CD4-positive, alpha-beta T cell treated with Interferon gamma for 1 hour (primary cell): Measurements from ENCODE around the gene ZNF106.

Experiments
- DNase-seq: peaks from one replicate; pipeline ENCODE4 v3.0.0-alpha.2; 2020

The ZNF106 gene

DNA sequence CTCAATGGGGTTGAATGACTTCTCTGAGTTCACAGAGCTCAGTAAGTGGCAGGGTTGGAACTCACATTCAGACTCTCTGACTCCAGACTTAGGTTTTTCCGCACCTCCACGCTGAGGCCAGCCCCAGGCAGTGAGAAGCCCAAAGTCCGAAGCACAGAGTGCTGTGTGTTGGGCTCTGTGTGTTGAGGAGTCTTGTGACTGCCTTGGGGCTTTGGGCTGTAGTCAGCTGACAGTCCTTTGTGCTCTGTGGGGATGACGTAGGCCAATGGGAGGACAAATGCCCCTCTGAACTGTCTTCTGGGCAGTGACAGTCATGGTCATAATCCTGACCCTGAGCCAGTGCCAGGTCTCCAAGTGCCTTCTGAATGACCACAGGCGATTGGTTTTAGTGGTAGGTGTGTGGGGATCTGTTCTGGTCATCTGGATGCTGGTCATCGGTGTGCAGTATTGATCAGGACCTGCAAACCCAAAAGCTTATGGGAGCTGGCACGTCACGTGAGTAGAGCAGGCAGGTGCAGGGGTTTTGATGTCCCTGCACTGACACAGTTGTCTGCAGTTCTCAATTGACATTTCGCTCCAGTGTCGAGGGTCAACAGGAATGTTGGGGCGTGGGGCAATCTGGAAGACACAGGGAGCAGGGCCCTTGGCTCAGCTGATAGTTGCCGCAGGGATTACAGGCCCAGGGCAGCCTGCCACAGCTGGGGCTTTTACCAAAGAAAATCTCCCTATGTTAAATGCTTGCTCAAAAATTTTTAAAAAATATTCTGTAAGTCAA, 86.3 kb downstream of the ZNF106 start:
- no peak for DNase-seq

DNA sequence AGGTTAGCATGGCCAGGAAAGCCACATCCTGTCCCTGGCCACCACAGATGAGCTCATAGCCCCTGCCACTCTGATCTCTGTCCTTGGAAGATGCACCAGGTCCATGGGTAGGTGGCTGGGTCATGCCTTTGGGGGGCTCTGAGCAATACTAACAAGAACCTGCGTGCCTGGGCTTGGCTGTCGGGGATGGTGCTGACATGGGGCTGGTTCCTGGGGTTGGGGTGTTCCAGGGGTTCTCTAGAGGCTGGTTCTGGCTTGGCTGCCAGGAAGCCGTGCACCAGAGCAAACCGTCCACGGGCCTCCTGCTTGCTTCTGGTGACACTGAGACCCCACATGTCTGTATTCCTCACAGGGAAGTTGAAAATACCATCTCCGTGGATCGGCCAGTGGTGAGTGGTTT, 87.6 kb downstream of the ZNF106 start:
- DNase-seq, result no peak

DNA sequence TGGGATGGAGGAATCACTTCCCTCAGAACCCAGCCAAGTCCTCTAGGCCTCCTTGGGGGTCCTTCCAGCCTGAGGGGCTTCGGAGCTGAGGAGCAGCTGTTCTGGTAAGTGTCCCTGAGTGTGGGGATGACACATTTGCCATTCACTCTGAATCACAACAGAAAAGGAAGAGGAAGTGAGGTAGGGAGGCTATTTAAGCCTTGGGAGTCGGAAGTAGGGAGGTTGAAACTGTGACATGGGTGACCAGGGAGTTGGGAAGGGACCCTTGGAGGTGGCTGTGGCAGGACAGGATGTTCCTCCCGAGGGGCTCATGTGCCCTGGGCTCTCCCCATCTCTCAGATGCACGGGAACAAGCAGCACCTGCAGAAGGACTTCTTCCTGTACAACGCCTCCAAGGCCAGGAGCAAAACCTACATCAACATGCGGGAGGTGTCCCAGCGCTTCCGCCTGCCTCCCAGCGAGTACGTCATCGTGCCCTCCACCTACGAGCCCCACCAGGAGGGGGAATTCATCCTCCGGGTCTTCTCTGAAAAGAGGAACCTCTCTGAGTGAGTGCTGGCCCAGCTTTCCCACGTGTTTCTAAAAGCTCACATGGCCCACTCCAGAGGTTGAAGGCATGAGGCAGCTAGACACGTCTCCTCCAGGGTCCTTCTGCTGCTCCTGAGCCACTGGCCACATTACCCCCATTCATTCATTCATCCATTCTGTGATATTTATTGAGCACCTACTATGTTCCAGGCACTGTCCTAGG, 88.3 kb downstream of the ZNF106 start:
- DNase-seq, result no peak

DNA sequence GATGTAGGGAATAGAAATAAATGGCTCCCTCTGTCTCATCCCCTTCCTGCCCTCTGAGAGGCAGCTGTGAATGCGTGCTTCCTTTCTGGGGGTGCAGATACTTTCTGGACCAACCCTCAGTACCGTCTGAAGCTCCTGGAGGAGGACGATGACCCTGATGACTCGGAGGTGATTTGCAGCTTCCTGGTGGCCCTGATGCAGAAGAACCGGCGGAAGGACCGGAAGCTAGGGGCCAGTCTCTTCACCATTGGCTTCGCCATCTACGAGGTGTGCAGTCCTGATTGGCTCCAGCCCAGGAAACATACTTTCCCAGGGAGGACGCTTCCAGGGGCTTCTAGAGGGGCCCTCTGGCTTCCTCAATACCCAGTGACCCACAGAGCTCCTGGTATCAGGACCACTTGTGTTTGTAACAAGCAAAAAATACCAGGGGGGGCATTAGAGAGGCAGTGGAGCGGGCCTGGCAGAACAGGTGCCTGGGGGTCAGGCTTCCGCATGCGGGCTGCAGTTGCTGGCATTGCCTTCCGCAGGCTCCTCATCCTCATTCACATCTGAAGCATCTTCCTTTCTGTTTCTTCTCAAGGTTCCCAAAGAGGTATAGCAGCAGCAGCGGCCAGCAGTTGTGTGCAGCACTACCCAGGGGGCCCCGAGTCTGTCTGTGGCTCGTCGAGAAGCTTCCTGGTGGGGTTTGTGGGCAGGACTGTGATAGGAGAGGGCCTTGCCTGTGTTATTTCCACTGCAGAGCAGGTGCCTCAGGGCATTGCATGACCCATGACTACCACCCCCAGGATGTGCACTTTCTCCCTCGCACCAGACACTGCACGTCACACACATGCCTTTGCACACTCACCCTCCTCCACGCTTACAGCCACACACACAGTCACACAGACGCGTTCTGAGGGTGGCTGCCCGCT, 89.1 kb downstream of the ZNF106 start:
- DNase-seq, result peak; percentile 5

DNA sequence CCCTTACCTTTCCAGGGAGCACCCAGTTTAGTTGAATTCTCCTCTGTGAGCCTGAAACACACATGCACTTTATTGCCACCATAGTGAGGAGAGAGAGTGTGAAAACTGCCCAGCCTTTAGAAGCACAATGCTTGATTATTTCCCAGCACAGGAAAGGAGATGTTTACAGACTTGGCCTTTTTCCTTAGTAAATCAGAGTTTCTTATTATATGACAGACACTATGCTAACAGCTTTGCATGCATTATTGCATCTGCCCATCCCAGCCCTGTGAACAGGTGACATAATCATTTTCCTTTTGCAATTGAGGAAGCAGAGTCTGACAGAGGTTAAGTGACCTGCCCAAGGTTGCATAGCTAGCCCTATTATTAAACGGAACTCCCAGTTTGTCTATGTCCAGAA, 95.1 kb downstream of the ZNF106 start:
- no peak for DNase-seq

DNA sequence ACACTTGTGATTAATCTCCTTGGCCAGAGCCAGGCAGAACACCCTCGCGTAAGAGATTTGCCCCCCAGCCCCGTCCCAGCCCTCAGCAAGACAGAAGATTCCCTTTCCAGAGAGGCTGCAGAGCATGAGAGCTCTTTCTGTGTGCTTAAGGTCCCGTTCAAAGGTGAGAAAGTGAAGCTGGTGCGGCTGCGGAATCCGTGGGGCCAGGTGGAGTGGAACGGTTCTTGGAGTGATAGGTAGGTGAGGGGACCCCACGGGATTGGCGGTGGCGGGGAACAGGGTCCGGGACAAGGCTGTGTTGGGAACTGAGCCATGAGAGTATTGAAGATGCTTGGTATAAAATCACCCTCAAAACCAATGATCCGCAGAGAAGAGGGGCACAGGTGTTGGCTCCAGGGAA, 96.8 kb downstream of the ZNF106 start:
- DNase-seq, result no peak

DNA sequence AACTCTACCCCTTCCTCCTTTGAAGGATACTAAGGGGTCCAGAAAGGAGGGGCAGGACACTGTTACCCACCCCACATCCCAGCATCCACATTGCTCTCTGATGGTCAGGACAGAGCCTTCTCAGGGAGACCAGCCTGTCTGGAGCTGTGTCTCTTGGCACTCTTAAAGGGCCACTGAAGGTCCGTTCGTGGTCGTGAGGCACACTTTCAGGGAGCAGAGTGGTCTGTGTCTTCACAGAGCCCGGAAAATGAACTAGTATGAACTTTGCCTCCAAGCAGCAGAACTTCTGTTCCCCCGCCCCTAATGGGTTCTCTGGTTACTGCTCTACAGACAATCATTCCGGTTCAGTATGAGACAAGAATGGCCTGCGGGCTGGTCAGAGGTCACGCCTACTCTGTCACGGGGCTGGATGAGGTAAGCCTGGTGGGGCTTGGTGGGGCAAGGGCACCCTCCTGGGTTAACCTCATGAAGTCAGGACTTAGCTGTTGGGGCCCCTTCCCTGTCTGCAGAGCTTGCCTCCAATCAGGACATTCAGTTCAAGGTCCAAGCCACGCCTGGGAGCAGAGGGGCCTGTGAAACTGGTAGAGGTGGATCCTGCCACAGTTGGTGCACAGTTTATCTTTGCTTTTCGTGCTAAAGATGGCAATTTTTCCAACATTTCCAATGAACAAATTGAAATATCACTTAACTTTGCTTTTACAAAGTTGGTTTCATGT, 98.5 kb downstream of the ZNF106 start:
- DNase-seq, result no peak

DNA sequence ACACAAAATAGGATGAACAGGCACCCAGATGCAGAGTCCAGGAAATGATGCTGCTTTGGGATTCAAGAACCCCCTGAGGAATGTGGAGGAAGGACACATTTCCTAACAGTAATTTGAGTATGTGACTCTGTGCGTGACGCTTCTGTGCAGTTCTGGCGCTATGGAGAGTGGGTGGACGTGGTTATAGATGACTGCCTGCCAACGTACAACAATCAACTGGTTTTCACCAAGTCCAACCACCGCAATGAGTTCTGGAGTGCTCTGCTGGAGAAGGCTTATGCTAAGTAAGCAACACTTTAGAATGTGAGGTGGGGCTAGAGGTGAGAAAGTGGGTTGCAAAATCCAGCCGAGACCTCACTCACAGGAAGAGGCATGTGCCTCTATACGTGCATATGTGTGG, 103.3 kb downstream of the ZNF106 start:
- no peak for DNase-seq

DNA sequence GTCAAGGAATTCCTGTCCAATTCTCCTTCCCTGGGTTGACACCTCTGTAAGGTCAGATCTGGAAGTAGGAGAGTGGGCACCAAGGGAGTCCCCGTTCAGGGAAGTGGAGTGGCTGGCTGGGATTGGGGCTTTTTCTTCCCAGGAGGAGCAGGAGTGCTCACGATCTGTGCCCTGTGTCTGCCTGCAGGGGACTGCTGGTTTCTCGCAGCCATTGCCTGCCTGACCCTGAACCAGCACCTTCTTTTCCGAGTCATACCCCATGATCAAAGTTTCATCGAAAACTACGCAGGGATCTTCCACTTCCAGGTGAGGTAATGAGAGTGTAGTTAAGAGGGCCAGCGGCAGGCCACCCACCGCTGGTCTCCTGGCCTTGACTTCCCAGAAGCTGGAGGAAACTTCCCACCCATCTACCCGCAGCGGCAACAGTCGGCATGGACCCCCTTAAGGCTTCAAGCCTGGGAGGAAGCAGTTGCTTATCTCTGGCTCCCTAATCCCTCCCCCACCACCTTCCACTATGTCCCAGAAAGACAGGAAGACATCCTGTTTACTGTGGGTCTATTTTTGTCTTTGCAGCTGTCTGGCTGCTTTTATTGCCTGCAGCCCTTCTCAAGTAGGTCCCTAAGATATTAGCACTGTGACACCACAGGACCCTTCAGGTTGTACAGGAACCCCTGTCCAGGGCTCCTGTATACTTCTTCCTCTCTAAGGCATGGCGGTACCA, 104.8 kb downstream of the ZNF106 start:
- DNase-seq, result no peak

DNA sequence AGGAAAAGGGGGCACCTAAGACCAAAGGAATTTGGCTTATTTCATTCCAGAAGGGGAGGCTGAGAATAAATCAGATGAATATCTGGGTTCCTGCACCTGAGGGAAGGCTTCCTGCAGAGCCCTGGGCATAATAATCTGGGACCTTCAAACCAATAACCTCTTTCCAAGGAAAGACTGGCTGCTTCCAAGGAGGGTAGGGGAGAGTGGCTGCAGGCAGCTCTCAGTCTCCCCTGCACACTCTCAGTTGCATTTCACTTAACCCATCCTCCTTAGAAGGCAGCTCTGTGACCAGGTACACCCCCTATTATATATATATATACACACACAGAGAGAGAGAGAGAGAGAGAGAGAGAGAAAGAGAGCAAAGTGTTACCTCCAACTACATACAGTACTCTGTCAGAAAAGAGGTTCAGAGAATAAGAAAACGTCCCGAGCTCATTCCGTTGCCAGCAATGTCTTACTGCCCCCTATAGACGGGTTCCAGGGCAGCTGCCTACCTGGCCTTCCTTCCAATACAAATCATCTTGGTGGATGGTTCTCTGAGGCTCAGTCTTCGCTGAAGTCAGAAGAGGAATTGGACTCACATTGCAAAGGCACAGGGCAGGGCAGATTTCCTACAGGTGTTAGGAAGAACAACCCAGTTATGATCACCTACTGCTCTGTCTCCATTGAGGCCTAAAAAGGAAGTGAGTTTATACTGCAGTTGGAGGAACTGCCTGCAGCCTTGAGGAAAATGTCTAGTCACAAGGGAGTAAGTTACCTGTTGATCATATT, 105.5 kb downstream of the ZNF106 start:
- no peak for DNase-seq

DNA sequence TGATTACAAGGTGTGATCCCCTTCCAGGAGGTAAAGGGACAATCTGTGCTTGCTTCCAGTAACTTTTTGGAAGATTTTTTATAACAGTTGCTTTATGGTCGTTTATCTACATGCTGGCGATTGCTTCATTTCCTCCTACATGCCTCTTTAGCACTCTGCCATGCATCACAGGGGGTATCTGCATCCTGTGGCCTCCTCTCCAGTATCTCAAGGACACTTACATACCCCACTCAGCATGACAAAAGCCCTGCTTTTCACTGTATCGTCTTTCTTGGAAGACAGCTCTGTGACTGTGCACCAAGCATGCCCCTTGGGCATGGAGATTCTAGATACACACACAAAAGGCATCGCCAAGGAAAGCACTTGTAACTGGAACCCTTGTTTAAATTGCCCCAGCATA, 106.3 kb downstream of the ZNF106 start:
- no peak for DNase-seq

DNA sequence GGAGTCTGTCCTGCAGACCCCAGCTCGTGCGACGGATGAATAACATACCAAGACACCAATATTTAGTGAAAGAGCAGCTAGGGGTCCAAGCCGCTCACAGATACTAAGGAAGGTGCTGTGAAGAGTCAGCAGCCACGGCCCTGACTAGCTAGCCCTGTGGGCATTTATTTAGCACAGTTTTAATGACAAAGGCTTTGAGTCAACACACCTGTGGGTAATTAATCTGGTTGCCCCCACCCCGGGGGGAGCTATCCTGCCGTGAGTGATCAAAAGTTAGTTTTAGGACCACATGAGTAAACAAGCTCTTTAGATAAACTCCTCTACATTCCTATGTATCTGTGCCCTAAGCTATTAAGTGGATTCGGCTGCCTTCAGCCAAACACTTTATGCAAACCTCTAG, 112.9 kb downstream of the ZNF106 start:
- DNase-seq, result no peak

DNA sequence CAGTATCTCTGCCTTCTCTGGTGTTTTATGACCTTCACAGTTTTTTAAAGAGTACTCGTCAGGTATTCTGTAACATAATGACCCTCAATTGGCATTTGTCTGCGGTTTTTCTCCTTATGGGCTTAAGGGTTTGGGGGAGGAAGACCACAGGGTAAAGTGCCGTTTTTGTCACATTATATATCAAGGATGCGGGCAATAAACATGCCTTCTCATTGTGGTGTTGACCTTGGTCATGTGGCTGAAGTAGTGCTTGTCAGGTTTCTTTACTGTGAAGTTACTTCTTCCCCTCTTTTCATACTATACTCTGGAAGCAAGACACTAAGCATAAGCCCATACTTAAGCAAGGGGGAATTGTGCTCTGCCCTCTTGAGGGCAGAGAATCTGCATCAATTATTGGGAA, 115.0 kb downstream of the ZNF106 start:
- no peak for DNase-seq

DNA sequence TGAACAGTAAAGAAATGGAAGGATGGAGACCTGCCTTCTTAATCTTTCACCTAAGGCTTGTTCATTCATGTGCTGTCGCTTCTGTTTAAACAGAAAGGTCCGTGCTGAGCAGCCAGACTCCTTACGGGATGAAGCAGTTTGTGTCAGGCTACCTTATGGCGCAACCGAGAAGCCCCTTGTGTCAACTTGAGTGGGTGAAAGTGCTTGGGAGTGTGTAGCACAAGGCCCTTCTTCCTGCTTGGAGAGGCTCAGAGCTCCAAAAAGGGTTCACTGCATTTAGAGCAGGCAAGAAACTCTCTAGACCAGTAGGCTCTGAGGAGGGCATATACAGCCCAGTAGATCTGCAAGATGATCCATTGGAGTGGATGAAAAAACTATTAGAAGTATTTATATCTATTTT, 115.7 kb downstream of the ZNF106 start:
- no peak for DNase-seq

DNA sequence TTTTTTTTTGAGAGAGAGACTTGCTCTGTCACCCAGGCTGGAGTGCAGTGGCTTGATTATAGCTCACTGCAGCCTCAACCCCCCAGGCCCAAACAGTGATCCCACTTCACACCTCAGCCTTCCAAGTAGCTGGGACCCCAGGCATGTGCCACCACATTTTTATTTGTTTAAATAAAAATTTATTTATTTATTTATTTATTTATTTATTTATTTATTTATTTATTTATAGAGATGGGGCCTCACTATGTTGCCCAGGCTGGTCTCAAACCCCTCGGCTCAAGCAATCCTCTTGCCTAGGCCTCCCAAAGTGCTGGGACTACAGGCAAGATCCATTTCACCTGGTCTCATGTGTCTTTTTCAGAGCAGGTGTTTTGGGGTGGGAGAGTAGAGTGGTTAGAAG, 116.1 kb downstream of the ZNF106 start:
- DNase-seq, result no peak

DNA sequence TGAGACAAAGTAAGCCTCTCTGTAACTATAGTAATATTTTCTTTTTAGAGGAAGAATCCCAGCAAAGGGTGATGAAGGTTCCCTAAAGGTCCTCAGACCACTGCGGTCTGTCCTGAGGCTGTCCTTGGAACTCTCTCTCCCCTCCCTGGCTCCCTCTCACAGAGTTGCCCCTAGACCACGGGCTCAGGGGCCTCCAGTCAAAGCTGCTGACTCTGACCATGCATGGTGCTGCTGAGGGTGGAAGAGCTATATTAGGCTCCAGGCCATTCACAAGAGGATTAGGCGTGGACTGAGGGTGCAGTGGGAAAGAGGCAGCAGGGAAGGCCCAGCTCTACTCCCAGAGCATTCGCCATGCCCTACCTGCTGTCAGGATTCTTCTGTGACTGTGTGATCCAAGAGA, 117.0 kb downstream of the ZNF106 start:
- DNase-seq, result no peak

DNA sequence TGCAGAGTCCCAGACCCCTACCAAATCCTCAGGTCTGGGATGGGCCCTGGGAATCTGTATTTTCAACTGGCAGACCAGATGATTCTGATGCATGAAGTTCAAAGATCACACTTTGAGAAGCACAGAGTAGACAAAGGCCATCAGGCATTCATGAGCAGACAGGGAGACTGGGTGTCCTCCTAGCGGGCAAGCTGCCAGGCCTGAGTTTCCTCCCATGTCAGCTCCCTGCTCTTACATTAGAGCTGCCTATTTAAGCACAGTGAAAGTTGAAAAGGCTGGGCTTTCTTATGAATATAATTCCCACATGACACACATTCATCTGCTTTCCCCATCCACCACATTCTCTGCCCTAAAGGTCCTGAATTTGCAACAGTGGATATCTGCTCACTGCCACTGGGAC, 117.7 kb downstream of the ZNF106 start:
- DNase-seq, result no peak

DNA sequence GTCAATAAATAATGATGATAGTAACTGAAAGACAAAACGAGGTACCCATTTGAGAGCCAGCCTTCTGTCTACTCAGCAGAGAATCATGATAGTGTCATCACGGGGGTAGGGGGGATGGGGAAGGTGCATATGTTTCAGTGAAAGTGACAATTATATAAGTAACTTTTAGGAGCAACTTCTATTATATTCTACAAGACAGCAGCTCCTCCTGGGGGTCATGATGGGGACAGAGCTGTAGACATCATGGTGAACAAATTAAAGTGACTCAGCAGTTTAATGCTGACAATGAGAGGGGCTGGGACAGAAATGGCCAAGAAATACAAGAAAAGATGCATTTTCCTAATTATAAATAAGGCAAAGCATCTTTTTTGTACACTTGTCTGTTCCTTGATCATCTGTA, 119.8 kb downstream of the ZNF106 start:
- DNase-seq, result no peak

DNA sequence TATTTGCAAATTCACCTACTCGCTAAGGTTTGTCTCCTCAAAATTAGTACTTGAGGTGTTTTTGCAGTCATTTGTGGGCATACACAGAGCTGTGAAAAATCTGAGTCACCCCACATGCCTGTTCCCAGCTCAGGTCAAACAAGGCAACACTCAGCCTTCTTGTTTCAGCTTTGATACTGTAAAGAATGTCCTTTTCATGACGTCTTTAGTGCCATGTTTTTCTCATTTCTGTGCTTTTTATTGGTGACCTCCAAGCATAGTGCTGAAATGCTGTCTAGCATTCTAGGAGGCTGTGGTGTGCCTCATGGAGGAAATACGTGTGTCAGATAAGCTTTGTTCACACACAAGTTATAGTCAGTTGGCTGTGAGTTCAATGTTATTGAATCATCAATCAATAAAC, 122.8 kb downstream of the ZNF106 start:
- DNase-seq, result no peak

DNA sequence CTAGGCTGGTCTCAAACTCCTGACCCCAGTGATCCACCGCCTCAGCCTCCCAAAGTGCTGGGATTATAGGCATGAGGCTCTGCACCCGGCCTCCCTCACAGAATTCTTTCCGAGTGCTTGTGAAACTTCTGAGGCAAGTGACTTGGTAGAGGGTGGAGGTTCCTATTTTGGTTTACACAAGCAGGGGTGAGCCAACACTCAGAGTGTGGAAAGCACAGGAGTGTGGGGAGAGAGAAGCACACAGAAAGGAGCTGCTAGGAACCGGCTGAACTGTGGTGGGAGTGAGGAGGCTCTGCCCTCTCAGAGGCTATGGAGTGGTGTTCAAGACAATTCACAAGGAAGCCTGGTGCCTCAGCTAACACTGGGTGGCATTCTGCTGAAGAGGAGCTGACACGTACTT, 123.9 kb downstream of the ZNF106 start:
- DNase-seq, result peak; percentile 24

DNA sequence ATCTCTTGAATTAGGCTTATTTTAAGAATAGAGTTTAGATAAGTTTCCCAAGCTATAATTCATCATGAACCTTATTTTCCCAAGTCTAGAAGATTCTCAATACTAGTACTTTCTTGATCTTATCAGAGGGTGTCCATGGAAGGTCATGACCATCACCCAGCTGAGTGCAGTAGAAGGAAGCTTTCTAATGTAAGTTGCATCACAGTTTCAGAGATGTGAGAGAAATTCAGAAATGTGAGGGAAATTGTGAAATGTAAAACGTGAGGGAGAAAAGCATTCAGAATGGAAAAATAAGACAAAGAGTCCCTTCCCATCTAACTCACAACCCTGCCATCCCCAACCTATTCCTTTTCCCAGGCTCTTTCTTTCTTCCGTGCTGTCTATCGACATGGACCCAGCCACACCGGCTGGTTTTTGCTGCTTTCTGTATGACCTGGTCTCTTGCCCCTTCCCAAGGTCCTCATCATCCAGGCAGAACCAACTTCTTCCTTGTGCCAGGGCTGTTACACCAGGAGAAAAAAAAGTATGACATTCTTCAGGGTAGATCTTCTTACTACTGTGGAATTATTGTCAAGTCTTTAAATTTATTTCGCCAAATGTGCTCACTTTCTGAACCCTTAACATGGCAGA, 124.9 kb downstream of the ZNF106 start:
- DNase-seq, result no peak
